Erythroblast (primary cell): ENCODE results near the gene LRMDA.

Source experiments
- DNase-seq, 2 experiments: peaks; one replicate each; lab custom pipeline; 2025; lab: John Stamatoyannopoulos, UW
- GATA1 ChIP-seq: IDR thresholded peaks from 2 replicates; pipeline ENCODE4 v1.6.1; 2011; ENCODE audit warnings: low read depth, mild to moderate bottlenecking, control low read depth, low read length, moderate library complexity
- POLR2A ChIP-seq: IDR thresholded peaks from 2 replicates; pipeline ENCODE4 v1.6.1; 2011; ENCODE audit warnings: mild to moderate bottlenecking, low read length

LRMDA gene

GRCh38 chr10:76201962-76202361 is 770.5 kb downstream of the LRMDA start:
- DNase-seq = no peak
- TF ChIP-seq POLR2A (no peak), GATA1 (no peak)

- no peak for DNase-seq
- TF ChIP-seq POLR2A = no peak
- no peak for TF ChIP-seq GATA1
Observed at GRCh38 chr10:76202777-76203176, 771.4 kb downstream of the LRMDA start.

GRCh38 chr10:76205361-76205760 is 773.9 kb downstream of the LRMDA start:
- TF ChIP-seq POLR2A (no peak), GATA1 (no peak)

GRCh38 chr10:76206797-76207352 is 775.5 kb downstream of the LRMDA start:
- DNase-seq = no peak
- TF ChIP-seq POLR2A = no peak
- TF ChIP-seq GATA1 = no peak

More at GRCh38 chr10:76205361-76205760, 773.9 kb downstream of the LRMDA start:
- DNase-seq = no peak

GRCh38 chr10:76209135-76209534 is 777.7 kb downstream of the LRMDA start:
- DNase-seq = no peak
- TF ChIP-seq GATA1 (no peak), POLR2A (no peak)

GRCh38 chr10:76210211-76210610 is 778.8 kb downstream of the LRMDA start:
- TF ChIP-seq POLR2A (no peak), GATA1 (no peak)
- DNase-seq = no peak

- no peak for TF ChIP-seq POLR2A
- no peak for TF ChIP-seq GATA1
- no peak for DNase-seq
Observed at GRCh38 chr10:76211691-76212090, 780.3 kb downstream of the LRMDA start.

- DNase-seq = no peak
- TF ChIP-seq POLR2A = no peak
- TF ChIP-seq GATA1 = no peak
Observed at GRCh38 chr10:76213876-76214275, 782.5 kb downstream of the LRMDA start.

- no peak for DNase-seq
- TF ChIP-seq POLR2A (no peak), GATA1 (no peak)
Observed at GRCh38 chr10:76218035-76218434, 786.6 kb downstream of the LRMDA start.

GRCh38 chr10:76229341-76229740 is 797.9 kb downstream of the LRMDA start:
- TF ChIP-seq POLR2A (no peak), GATA1 (no peak)
- no peak for DNase-seq

GRCh38 chr10:76230921-76231285 is 799.5 kb downstream of the LRMDA start:
- no peak for TF ChIP-seq POLR2A
- TF ChIP-seq GATA1 = no peak

GRCh38 chr10:76231286-76231934 is 800.0 kb downstream of the LRMDA start:
- TF ChIP-seq POLR2A (no peak), GATA1 (no peak)
- DNase-seq = no peak

More at GRCh38 chr10:76230921-76231285, 799.5 kb downstream of the LRMDA start:
- no peak for DNase-seq

- TF ChIP-seq GATA1 = no peak
- no peak for TF ChIP-seq POLR2A
- DNase-seq = no peak
Observed at GRCh38 chr10:76234499-76235226, 803.2 kb downstream of the LRMDA start.

- no peak for TF ChIP-seq POLR2A
- no peak for TF ChIP-seq GATA1
- no peak for DNase-seq
Observed at GRCh38 chr10:76236356-76236755, 804.9 kb downstream of the LRMDA start.
